ENCODE measurements around the gene RHOH.

Gene RHOH

GRCh38 chr4:40183615-40184411, 13.0 kb upstream of the RHOH start:
- Histone ChIP-seq H3K4me2 (ENCODE audit: low read length) (peak overlapping the region; percentile 81), H2AFZ (ENCODE audit: low read length) (no peak overlapping the region), H4K20me1 (ENCODE audit: insufficient read depth, low read length) (no peaks in the 10 kb centered on the region), H3K9me2 (ENCODE audit: low read depth, low read length) (no peaks in the 10 kb centered on the region), H3K4me1 (ENCODE audit: insufficient read depth, low read length, severe bottlenecking) (peaks cover 99% of the 10 kb centered on the region), H3K79me2 (ENCODE audit: insufficient read depth, low read length) (no peaks in the 10 kb centered on the region), H3K36me3 (ENCODE audit: insufficient read depth, low read length) (no peaks in the 10 kb centered on the region), H3K27ac (ENCODE audit: low read depth, low read length, poor library complexity, severe bottlenecking) (peak overlapping the region; percentile 100), H3K9ac (ENCODE audit: low read length) (peak overlapping the region; percentile 97), H3K27me3 (ENCODE audit: insufficient read depth, low read length) (no peaks in the 10 kb centered on the region), H3K4me3 (ENCODE audit: low read depth, low read length, poor library complexity, severe bottlenecking) (peak overlapping the region; percentile 55), H3F3A (ENCODE audit: insufficient read depth, low read length) (peaks cover 11% of the 10 kb centered on the region), H3K9me3 (ENCODE audit: low read length) (no peaks in the 10 kb centered on the region)
- TF ChIP-seq CTCF (IDR thresholded peaks at IDR 0.05; ENCODE audit: low read length), result no peak
- TF ChIP-seq EZH2 (IDR thresholded peaks at IDR 0.05; ENCODE audit: borderline replicate concordance, low read length), result no peak

DNA sequence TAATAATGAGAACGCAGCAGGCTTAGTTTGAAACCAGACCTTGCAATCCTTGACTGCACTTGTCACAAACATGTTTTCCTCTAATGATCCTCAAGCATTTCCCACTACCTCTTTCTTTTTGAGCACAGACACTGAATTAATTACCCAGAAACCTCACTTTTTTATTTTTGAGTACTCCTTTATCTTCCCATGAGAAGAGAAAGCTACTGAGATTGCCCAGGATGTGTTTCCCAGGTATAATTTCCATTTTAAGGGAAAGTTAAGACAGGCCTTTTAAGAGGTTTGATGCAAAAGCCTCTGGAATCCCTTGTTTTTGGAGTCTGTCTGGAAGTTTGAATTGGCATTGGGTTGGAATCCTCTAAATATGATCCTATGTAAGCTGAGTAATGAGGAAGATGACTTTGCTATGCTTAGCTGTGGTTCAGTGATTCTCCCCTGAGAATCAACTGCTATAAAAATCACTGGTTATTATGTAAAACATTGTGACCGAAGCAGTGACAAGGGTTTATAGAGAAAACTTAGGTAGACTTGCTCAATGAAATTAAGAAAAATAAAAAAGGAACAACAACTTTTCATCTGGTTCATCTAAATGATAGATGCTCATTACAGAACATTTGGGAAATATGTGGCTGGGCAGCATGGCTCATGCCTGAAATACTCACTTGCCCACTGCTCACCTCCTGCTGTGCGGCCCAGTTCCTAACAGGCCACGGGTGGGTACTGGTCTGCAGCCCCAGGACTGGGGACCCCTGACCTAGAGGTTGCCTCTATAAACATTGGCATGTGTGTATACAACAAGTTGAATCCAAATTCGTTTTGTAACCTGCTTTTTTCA, 10.8 kb upstream of the RHOH start:
- Histone ChIP-seq H3K79me2 (ENCODE audit: insufficient read depth, low read length) (peaks cover under 1% of the 10 kb centered on the region; the same call in 1 of the 2 replicates), H3K27me3 (ENCODE audit: insufficient read depth, low read length) (no peaks in the 10 kb centered on the region), H3F3A (ENCODE audit: insufficient read depth, low read length) (peaks cover 18% of the 10 kb centered on the region), H3K9me3 (ENCODE audit: low read length) (no peaks in the 10 kb centered on the region), H3K36me3 (ENCODE audit: insufficient read depth, low read length) (no peaks in the 10 kb centered on the region), H3K9ac (ENCODE audit: low read length) (peak overlapping the region; percentile 75), H3K4me2 (ENCODE audit: low read length) (peak overlapping the region; percentile 72), H3K27ac (ENCODE audit: low read depth, low read length, poor library complexity, severe bottlenecking) (peak overlapping the region; percentile 100), H4K20me1 (ENCODE audit: insufficient read depth, low read length) (no peaks in the 10 kb centered on the region), H3K9me2 (ENCODE audit: low read depth, low read length) (no peaks in the 10 kb centered on the region), H2AFZ (ENCODE audit: low read length) (no peak overlapping the region), H3K4me3 (ENCODE audit: low read depth, low read length, poor library complexity, severe bottlenecking) (peak overlapping the region; percentile 46), H3K4me1 (ENCODE audit: insufficient read depth, low read length, severe bottlenecking) (peaks cover 99% of the 10 kb centered on the region)
- no peak for TF ChIP-seq CTCF (IDR thresholded peaks at IDR 0.05; ENCODE audit: low read length)
- TF ChIP-seq EZH2 (IDR thresholded peaks at IDR 0.05; ENCODE audit: borderline replicate concordance, low read length), result no peak

DNA sequence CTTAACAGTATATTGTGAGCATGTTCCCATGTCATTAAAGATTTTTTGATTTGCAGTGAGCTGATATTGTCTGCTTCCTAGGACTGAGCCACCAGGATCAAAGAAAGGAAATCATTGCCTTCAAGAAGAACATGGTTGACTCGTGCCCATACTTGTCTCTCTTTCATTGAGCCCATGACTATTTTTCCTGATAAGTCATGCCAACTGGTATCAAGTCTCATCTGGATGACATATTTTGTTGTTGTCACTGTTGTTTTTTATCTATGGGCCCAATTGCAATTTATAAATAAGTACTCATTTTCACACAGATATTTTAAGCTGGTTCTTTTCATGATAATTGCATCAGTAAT, 10.2 kb upstream of the RHOH start:
- no peak for TF ChIP-seq EZH2 (IDR thresholded peaks at IDR 0.05; ENCODE audit: borderline replicate concordance, low read length)
- H3K79me2 ChIP-seq (ENCODE audit: insufficient read depth, low read length), result peaks cover 6% of the 10 kb centered on the region
- H2AFZ ChIP-seq (ENCODE audit: low read length), result no peak overlapping the region
- peak overlapping the region; percentile 46 for H3K4me3 ChIP-seq (ENCODE audit: low read depth, low read length, poor library complexity, severe bottlenecking)
- H3K9me3 ChIP-seq (ENCODE audit: low read length), result no peaks in the 10 kb centered on the region
- H3K4me1 ChIP-seq (ENCODE audit: insufficient read depth, low read length, severe bottlenecking), result peaks cover 99% of the 10 kb centered on the region
- peak overlapping the region; percentile 75 for H3K9ac ChIP-seq (ENCODE audit: low read length)
- peak overlapping the region; percentile 72 for H3K4me2 ChIP-seq (ENCODE audit: low read length)
- H3K36me3 ChIP-seq (ENCODE audit: insufficient read depth, low read length), result no peaks in the 10 kb centered on the region
- H3K27me3 ChIP-seq (ENCODE audit: insufficient read depth, low read length), result no peaks in the 10 kb centered on the region
- no peaks in the 10 kb centered on the region for H4K20me1 ChIP-seq (ENCODE audit: insufficient read depth, low read length)
- H3F3A ChIP-seq (ENCODE audit: insufficient read depth, low read length), result peaks cover 21% of the 10 kb centered on the region
- no peaks in the 10 kb centered on the region for H3K9me2 ChIP-seq (ENCODE audit: low read depth, low read length)
- H3K27ac ChIP-seq (ENCODE audit: low read depth, low read length, poor library complexity, severe bottlenecking), result peak overlapping the region; percentile 100
